HG03103 (cell line): ENCODE data around the gene EHBP1L1.

ENCODE experiments used
- ATAC-seq: cut with Tn5 transposase; IDR thresholded peaks from one replicate; pipeline ENCODE4 v1.9.1; 2021; ENCODE audit warnings: low read depth; ENCODE audit not compliant: unreplicated experiment

Gene EHBP1L1

DNA sequence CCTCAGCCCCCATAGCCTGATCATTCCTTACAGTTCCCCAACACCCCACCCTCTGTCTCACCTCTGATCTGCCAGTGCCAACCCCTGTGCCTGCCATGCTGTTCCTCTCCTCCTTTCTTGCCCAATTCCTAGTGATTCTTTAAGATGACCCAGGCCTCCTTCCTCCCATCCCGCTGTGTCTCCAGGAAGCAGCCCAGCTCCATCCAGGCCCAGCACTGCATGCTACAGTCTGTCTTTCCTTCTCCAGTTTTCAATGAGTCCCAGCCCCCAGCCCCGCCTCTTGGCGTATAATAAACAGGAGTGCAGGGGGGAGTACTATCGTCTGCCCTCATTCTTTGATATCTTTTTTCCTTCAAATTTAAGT is 30.0 kb upstream of the EHBP1L1 start:
- no peak for ATAC-seq

GRCh38 chr11:65546217-65546958 is 29.5 kb upstream of the EHBP1L1 start:
- peak; percentile 53 for ATAC-seq

DNA sequence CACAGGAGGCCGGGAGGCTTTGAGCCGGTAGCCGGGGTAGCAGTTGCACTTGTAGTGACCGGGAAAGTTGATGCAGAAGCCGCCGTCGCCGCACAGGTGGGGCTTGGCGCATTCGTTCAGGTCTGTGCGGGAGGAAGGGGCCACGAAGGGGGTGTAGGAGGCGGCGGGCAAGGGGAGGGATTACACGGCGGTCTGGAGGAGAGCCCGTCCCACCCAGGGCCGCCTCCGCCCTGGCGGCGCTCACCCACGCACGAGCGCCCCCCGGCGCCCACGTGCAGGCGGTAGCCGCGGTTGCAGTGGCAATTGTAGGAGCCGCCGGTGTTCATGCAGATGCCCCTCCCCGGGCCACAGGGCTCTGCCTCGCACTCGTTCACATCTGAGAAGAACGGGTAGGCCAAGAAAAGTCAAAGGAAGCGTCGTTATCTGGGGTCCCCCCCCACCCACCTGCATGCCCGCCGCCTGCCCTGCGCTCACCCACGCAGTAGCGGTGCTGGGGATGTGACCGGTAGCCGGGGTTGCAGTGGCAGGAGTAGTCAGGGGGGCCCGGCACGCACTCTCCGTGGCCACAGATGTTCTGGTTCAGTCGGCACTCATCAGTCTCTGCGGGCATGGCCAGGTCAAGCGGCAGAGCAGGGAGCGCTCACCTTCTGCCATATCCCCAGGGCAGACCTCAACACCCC is 28.3 kb upstream of the EHBP1L1 start:
- no peak for ATAC-seq

- no peak for ATAC-seq
Observed at GRCh38 chr11:65548395-65548794, 27.5 kb upstream of the EHBP1L1 start.

DNA sequence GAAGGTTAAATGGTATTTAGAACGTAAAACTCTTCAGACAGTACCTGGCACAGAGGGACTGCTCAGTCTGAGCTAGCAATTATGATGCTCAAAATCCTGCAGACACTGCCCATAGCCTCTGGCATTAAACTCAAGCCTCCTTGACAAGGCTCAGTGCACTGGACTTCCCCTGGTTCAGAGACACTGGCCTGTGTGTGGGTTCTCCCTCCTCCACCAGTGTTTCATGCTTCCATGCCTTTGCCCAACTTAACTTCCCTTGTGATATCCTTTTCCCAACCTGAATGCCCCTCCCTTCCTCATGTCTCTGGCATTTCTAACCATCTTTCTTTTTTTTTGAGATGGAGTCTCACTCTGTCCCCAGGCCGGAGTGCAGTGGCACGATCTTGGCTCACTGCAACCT is 26.8 kb upstream of the EHBP1L1 start:
- no peak for ATAC-seq

DNA sequence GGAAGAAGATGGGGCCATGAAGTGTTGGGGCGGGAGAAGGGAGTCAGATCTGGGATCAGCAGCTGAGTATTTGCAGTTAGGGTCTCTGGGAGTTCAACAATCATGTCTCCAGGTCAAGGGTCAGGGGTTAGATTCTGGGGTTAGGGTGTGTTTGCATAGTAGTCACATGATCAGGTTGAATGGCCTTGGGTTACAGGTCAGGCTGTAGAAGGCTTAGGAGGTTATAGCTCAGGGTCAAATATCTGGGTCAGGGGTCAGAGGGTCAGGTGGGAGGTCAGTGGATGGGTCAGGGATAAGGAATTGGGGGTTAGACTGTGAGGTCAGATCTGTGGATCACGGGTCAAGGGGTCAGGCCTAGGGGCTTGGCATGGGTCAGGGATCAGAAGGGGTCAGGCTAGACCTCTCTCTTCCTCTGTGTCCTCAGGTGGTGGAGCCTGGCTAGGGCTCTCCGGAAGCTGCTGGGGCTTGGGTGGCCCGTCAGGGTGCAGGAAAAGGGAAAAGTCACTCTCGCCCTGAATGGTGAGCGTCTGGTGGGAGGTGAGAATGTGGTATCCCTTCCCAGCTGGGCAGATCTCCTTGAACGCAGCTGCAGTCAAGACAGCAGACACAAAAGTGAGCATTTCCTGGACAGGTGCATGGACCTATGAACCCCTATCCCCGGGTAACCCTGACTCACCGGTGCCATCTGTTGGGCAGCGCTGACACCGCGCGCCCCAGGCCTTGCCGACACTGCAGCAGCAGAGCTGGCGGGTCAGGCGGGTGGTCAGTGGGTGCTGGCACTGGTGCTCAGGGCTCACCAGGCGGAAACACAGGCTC is 24.1 kb upstream of the EHBP1L1 start:
- no peak for ATAC-seq

- ATAC-seq: no peak
Observed at GRCh38 chr11:65552388-65552951, 23.4 kb upstream of the EHBP1L1 start.

DNA sequence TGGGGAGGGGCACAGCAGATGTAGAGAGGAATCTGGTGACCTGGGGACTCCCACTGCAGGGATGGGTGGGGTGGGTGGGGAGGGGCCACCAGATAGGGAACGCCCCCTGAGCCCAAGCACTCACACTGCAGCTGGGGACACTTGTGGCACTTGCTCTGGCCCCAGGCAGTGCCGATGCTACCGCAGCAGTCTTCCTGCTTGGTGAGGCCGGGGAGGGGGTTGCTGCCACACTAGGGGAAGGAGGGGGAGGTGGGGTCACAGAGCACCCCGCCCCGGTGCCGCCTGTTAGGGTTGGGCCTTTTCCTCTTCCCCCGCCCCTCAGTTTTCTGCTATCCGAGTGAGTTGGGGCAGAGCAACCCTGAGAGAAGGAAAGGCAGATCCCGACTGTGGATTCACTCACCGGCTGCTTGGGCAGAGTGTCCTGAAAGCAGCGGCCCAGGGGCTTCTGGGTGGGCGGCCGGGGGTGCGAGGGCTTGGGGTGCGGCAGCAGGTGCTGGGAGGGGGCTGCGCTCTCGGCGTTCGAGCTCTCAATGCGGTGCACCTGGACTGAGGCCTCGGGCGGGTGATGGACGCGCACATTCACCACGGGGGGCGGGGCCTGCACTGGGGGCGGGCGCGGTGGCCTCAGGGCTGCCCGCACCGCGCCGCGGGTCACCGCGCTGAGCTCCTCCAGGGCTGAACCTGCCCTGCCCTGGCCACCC is 22.4 kb upstream of the EHBP1L1 start:
- no peak for ATAC-seq

- ATAC-seq: no peak
Observed at GRCh38 chr11:65554057-65554818, 21.6 kb upstream of the EHBP1L1 start.

GRCh38 chr11:65554842-65555430 is 20.9 kb upstream of the EHBP1L1 start:
- no peak for ATAC-seq

GRCh38 chr11:65555693-65556231 is 20.1 kb upstream of the EHBP1L1 start:
- no peak for ATAC-seq

DNA sequence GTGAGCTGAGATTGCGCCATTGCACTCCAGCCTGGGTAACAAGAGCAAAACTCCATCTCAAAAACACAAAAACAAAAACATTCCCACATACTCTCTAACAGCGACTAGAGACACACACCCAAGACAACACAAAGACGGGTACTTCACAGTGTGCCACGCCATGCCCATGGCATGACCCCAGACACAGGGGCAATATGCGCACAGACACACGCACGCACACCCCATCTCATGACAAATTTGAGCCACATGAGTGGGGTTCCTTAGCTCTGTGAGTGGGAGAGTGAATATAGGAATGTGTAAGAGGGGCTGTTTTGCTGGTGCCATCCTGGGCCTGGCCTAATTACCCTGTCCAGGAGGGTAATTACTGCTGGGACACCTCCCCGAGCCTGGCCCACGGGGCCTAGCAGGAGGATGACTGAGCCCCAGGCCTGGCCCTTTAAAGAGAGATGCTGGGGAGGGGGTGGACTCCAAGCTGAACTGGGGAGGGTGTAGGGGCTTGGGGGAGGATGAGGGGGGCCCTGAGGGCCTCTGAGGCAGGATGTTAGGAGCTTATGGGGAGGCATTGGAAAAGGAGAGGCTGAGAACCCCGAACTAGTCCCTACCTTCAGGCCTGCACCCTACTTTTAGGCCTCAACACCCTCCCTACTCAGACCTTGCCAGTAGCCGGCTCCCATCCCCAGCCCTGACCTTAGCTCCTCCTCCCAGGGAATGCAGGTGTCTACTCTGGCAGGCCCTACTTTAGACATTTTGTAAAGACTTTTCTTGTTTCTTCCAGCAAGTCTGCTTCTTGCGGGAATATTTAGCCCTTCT is 19.2 kb upstream of the EHBP1L1 start:
- no peak for ATAC-seq

GRCh38 chr11:65557280-65558001 is 18.4 kb upstream of the EHBP1L1 start:
- ATAC-seq: no peak

DNA sequence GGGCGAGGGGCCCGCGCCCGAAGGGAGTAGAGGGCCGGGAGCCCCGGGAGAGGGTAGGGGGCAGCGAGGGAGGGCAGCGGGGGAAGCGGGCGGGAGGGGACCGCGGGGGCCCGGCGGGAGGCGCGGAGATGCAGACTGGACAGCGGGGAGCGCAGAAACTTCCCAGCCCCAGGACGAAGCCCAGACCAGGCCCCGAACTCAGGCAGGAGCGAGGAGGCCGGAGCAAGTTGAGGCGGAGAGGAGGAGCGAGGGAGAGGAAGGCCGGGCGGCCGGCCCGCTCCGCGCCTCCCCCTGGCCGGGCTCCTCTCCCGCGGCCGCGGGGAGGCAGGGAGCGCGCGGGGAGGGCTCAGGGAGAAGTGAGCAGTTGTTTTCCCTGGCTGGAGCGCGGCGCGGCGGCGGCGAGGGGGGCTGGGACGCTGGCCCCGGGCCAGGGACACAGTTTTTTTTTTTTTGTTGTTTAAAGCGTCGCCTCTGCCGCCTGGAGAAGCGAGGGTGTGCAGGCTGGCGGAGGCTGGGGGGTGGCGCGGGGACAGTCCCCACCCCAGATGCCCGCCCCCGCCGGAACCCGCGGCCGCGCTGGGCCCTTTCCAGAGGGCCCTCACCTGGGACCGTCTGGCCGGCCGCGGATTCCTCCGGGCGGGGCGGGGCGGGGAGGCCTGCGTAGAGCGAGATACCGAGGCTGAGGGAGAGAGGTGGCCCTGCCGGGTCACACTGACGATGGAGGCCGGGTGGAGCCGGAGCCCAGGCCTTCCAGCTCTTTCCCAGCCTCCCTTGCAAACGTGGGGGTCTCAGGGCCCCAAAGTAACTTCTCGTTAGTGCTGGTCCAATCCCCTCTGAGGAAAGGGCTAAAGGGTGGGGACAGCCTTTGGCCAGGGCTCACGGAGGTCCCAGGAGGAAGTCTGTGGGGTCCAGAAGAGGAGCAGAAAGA is 17.6 kb upstream of the EHBP1L1 start, which contains the start of gene LTBP3:
Gene LTBP3 (minus strand): TSS at position 358 of the 928 bp plus-strand sequence. CDS start 400 bp downstream, outside the sequence.
- ATAC-seq: no peak

DNA sequence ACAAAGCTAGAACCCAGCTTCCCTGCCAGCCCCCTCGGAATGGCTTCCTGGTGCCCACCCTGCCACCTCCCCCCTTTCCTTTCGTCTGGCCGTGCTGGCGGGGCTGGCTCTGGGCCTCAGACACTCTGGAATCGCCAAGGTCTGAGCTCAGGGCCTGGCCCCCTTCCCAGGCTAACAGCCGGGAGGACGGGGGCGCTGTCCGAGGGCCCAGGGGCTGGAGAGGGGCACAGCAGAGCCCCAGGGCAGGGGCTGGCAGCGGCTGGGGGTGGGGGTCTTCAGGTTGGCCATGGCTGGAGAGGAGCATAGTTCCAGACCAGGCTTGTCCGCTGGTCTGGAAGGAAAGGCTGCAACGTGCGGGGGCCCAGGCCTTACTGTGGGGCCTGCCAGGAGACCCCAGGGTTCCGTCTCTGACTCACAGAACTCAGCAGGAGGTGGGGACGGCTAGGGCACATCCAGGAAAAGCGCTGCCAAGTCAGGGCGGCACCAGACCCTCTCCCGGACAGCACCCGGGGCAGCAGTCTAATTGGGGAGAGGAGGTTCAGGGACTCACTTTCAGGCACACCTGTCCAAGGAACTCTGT is 16.8 kb upstream of the EHBP1L1 start:
- no peak for ATAC-seq

DNA sequence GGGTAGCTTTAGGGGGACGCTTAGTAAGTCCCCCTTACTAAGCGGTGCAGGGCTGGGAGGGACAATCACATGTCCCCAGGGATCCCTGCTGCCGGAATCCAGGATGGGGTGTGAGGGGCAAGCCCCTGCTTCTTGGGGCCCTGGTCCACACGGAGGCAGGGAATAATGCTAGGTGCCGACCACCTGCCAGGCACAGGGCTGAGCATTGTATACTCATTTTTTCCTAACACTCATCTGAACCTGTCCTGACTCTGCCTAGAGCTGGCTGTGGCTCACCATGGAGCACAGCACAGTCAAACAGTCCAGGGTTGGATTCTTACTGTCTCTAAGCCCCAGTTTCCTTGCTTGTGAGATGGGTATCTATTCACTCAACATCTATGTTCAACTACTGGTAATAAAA is 16.3 kb upstream of the EHBP1L1 start:
- no peak for ATAC-seq
